ENCODE measurements around the gene ARID5A.
"Not testable (repeated sequence)": the region's sequence is repeated elsewhere in the genome, so short reads cannot be mapped to it uniquely, and the experiment has no call there.

ARID5A gene

DNA sequence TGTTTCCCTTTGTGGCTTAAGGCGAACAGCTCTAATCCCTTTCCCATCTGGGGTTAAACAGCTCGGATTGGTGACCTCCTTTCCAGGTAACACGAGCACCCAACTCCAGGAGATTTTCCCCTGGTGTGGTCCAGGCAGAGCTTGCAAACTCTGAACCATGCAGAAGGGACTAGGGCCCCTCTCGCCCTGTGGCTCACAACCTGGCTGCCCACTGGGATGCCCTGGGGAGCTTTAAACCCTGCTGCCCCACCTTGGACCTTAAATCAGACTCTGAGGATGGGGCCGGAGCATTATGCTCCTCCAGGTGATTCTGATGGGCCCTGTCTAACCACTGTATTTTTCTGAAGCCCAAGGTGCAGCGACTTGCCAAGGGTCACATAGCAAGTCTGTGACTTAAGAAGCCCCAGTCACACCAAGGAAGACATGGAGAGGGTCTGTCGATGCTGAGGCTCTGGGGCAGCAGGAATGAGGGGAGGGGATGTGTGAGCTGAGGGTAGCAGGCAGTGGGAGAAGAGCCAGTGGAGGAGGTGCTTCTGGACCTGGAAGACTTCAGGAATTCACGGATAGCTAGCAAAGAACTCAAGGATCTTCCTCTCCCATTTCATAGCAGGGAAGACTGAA lies 5.9 kb downstream of the ARID5A start:
- DNase-seq: no peak

DNA sequence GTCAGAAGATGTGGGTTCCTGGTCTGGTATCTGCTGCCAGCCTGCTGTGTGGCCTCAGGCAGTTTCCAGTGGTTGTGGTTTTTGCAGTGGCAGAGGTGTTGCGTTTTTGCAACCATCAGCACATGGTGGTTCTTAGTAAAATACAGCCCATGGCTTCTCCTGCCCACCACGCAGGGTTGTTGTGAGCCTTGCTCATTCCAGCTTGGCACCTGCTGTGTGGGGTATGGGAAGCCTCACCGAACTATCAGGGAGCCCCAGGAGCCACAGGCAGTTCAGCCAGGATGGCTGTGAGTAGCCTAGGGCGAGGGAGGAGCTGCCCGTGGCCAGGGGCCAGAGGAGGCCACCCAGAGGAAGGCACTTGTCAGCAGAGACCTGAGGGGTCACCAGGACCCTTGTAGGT lies 9.8 kb downstream of the ARID5A start:
- no peak for DNase-seq

DNA sequence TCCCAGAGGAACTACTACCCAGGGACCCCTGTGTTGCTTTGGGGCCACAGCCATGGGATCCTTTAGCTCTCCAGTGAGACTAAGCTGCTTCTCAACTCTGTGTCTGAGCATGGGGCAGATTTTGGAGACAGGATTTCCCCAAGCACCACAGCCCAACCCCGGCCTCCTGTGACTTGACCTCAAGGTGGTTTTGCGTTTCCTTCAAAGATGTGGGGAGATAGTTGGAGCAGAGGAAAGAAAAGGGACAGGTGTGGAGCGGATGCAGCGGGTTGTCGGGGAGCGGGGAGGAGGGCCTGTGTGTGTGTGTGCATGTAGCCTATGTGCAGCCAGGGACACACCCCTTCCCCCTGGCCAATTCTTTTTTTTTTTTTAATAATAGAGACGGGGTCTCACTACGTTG lies 10.2 kb downstream of the ARID5A start:
- DNase-seq: no peak

DNA sequence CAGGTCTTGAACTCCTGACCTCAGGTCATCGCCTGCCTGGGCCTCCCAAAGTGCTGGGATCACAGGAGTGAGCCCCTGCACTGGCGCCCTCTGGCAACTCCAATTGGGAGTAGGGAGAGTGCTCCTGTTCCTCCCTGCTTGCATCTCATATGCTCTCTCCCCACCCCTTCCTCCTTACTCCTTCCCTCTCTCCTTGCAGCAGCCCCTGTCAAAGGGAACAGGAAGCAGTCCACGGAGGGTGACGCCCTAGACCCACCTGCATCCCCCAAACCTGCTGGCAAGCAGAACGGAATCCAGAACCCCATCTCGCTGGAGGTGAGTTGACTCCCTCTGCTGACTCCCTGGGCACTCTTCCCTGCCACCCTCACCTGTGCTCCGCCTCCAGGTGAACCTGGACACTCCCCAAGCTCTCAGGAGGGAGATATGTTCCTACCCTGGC lies 10.7 kb downstream of the ARID5A start:
- DNase-seq: no peak

DNA sequence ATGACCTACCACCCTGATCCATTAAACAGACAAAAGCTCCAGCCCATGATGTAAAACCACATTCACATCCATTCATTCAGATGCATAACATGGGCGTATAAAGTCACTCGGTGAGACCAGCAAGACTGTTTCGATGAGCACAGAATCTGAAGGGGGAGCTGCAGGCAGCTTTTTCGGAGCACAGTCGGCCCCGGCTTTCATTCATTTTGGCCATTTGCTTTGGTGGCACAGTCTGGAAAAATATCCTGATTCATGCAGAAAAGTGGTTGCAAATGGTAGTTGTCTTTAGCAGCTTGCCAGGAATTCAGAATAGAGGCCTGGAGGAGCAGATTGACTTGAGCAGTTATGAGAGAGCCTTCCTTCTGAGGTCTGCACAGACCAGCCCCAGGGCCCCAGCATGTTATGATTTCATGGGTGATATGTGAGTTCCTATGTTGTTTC lies 11.2 kb downstream of the ARID5A start:
- DNase-seq: peak in 1 of 2 donors; percentile 7

DNA sequence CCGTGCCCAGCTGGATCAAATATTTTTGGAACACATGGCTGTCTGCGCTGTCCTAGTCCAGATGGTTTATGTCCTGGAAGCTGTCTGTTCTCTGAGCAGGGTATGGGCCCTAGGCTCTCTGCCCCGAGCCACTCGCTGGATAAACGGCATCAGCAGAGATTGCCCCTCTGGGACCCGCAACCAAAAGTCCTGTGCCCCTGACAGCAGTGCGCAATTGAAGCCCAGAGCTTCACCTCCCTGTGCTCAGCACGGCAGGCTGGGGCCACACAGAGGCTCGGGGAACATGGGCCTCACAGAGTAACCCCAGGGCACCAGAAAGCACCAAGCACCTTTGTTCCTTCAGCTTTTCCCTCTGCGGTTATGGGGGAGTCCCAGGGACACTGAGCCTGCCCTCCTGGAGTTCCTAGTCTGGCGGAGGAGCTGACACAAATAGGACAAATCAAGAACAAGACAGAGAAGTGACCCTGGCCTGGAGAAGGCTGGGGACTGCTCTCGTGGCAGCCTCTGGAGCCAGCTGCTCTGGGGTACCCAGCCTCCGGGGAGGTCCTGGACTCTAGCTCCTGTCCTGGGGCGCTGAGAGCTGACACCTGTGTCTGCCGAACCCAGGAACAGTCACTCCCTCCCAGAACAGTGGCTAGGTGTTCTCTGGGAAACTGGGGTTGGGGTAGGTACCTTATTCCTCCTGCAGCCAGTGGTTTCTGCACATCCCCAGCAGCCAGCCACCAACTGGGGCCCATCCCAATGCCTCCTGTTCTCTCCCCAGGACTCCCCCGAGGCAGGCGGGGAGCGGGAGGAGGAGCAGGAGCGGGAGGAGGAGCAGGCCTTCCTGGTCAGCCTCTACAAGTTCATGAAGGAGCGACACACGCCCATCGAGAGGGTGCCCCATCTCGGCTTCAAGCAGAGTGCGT lies 12.3 kb downstream of the ARID5A start:
- no peak for DNase-seq

DNA sequence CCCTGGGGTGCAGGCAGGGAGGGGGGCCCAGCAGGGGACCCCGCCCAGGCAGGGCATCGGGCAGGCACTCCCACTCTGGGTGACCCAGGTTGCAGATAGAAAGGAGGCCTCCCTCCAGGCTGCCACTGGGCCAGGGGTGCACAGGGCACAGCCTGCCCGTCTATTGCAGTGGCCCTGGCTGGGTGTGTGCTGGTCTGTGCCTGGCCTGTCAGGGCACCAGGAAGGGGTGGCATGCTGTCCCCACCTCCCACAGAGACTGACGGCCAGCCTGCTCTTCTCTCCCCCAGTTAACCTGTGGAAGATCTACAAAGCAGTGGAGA lies 12.9 kb downstream of the ARID5A start:
- no peak for DNase-seq

DNA sequence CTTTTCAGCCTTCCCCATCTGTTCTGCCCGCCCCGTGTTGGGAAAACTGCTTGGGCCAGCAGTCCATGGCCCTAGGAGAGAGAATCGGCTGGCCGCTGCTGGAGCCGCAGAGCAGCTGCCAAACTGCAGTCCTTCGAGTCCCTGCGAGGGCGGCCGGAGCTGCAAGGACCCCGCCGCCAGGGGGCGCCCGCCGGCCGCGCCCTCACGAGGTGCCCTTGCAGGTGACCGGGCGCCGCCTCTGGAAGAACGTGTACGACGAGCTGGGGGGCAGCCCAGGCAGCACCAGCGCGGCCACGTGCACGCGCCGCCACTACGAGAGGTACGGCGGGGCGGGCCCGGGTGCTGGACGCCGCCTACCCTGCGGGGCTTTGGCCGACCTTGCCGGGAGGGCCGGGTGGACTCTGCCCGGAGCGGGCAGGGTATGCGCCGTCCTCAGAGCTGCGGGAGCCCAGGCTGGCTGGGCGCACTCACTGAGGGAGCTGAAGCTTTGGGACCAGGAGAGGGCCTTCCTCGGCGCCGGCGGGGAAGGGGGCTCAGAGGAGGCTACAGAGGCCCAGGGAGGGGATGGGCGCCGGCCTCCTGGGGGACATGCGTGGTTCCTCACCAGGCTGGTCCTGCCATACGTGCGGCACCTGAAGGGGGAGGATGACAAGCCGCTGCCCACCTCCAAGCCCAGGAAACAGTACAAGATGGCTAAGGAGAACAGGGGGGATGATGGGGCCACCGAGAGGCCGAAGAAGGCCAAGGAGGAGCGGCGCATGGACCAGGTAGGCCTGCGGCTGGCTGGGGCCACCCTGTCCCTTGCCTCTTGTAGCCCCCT lies 13.6 kb downstream of the ARID5A start:
- no peak for DNase-seq

DNA sequence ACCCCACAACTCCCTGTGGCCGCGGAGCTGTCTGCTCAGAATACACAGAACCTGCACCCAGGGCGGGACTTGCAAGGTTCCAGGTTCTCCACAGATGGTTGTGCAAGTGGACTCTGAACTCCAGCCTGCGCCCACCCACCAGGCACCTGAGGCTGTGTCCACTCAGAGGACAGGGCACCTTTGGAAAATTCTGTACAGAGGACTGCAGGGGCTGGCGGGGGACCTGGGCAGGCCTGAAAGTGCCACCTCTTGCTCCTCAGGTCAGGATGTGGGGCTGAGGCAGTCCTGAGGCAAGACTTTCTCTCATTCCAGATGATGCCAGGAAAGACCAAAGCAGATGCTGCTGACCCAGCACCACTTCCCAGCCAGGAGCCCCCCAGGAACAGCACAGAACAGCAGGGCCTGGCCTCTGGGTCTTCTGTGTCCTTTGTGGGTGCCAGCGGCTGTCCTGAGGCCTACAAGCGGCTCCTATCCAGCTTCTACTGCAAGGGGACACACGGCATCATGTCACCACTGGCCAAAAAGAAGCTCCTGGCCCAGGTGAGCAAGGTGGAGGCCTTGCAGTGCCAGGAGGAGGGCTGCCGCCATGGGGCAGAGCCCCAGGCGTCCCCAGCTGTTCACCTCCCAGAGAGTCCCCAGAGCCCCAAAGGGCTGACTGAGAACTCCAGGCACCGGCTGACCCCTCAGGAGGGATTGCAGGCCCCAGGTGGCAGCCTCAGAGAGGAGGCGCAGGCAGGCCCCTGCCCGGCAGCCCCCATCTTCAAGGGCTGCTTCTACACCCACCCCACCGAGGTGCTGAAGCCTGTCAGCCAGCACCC lies 14.4 kb downstream of the ARID5A start:
- no peak for DNase-seq

DNA sequence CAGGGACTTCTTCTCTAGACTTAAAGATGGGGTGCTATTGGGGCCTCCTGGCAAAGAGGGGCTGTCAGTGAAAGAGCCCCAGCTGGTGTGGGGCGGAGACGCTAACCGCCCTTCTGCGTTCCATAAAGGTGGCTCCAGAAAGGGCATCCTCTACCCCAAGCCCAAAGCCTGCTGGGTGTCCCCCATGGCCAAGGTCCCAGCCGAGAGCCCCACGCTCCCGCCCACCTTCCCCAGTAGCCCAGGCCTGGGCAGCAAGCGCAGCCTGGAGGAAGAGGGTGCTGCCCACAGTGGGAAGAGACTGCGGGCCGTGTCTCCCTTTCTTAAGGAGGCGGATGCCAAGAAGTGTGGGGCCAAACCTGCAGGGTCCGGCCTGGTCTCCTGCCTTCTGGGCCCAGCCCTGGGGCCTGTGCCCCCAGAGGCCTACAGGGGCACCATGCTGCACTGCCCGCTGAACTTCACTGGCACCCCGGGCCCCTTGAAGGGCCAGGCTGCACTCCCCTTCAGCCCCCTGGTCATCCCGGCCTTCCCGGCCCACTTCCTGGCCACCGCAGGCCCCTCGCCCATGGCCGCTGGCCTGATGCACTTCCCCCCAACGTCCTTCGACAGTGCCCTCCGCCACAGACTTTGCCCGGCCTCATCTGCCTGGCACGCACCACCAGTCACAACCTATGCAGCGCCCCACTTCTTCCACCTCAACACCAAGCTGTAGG lies 15.2 kb downstream of the ARID5A start:
- no peak for DNase-seq

DNA sequence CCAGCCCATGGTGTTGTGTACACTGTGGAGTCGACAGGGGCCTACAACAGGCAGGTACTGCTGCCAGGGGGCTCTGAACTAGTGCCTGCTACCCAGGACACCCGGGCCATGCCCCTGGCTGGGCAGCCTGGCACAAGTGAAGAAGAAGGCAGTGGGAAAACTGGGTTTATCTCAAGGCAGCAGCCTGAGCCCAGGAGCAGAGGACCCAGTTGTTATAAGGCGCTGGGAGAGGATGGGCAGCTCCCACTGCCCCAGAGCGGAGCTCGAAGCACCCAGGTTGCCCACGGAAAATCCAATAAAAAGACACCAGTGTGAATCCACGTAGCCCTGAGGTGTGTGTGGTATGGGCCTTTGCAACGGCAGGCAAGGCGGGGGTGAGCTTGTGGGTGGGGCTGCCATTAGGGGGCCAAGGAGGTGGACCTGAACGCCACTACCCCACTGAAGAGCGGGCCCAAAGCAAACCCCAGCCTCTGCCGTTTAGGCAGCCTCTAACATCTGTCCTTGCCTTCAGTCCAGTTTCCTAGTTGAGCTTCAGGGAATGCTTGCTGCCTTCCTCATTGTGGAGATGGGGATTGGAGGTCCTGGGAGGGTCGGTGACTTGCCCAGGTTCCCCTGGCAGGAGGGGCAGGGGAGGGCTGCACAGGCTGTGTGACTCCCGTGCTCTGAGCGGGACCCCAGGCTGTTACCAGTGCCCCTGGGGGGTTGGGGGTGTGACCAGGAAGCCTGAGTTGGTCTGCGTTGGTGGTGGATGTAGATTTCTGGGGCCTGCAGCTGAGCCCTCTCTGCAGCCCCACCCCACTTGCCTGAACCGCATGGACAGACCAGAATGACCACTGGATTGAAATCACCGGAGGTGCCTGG lies 16.0 kb downstream of the ARID5A start:
- DNase-seq: no peak

DNA sequence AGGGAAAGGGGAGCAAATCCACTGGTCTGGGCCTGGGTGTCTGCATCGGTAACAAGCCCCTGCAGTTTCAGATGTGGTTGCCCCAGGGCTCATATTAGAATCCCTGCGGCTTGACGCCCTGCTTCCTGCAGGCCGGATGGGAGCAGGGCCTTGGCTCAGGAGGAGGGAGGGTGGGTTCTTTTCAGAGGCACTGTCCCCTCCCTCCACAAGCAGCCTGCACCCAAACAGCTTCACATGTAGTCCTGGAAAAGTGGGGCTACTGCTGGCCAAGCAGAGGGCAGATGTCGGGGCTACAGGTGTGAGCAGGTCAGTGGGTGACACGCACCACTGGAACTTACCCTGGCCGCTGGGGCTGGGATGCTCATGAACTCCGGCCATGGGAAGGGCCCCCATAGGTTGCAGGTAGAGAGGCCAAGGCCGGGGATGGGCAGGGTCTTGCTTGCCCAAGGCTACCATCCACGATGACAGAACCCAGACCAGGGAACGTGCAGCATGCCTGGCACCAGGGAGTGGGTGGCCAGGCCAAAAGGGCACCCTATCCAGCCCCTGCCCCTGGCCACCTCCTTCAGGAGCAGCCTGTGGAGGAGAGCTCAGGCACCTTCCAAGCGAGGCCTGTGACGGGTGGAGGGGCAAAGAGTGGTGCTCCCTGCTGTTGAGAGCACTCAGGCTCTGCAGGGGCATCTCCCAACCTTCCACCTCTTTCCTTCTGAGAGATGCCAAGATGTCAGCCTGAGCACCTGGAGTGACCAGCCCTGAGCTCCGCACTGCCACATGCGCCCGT lies 16.8 kb downstream of the ARID5A start:
- no peak for DNase-seq

DNA sequence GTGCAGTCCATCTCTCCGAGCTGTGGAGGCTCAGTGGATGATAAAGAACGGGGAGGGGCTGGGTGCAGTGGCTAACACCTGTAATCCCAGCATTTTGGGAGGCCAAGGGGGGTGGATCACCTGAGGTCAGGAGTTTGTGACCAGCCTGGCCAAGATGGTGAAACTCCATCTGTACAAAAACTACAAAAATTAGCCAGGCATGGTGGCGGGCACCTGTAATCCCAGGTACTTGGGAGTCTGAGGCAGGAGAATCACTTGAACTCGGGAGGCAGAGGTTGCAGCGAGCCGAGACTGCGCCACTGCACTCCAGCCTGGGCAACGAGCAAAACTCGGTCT lies 17.4 kb downstream of the ARID5A start:
- DNase-seq: not testable (repeated sequence)

DNA sequence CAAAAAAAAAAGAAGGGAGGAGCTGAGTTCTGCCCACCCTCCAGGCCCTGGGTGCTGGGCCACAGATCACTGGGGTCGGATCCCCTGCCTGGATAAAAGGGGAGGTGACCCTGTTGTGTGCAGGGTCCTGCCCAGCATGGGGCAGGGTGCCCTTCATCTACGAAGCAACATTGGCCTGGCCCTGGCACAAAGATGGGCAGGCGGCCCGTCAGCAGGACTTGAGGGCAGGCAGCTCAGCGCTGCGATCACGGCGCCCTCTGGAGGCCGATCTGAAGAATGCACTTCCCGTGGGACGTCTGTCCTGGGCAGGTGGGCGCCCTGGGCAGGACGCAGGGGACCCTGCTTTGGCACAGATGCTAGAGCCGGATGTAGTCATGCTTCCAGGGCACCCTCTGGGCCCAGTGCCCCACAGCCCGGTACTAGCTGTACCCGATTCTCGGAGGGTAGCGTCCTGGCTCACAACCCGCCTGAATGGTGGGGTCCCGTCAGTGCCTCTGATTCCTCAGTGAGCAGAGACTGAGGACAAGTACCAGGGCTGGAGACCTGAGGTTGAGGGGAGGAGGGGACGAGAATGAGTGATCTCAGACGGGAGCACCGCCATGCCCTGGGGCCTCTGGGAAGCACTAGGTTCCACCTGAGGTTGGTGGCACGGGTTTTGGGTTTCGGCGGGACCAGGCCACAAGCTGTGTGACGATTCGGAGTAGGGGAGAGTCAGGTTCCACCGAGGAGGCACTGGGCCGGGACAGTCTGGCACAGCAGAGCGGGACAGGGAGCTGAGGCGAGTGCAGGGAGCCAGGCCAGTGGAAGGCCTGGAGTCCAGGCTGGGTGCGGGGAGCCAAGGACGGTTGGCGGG lies 18.0 kb downstream of the ARID5A start:
- DNase-seq: peak; percentile 1 to 56

DNA sequence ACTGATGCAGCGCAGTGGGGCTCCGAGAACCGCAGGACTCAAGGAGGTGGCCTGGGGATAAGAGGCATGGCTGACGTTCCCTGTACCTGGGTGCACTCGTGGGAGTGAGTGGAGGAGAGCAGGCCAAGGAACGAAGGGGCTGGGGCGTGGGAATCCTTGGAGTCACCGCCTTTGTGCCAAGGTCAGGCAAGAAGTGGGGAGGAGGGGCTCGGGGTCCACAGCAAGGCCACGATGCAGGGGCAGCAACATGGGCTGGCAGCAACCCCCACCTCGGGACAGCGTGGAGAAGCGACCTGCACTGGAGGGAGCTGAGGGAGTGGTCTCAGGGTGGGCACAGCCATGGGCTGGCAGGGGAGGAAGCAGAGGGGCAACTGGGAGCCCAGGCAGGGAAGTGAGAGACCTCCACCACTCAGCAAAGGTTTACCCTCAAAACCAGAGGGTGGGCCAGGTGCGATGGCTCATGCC lies 18.6 kb downstream of the ARID5A start:
- DNase-seq: no peak

DNA sequence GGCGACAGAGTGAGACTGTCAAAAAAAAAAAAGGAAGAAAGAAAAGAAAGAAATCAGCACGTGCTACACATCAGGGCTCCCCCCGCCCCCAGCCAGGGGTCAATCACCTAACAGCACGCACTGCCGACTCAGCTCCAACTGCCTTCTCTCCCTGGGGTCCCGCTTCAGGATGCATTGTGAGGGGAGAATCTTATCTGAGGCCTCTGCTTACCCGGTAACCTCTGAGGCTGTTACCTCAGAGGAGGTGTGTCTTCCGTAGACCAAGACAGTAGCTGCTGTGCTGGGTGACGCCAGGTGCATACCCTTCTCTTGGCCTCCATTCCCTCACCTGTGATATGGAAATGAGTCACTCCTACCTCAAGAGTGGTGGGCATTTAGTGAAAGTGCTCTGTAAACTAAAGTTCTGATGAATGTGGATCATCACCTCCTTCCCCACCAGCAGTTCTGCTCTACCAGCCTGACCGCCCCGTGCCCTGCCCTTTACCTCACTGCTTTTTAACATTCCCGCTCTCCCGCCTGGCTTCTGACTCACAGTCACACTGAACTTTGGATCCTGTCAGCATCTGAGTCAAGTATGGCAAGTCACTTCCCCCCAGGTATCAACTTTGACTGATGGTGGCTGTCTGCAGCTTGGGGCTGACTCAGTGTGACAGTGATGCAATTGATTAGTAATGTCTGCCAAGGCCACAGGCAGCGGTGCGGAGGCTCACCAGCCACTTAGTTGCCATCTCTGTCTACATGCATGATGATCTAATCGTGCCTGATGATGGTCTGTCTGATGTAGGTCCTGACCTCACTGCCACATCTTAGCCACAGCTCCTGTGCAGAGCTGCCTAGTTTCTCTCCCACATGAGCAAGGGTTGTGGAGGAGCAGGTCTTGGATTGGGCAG lies 20.1 kb downstream of the ARID5A start:
- no peak for DNase-seq

DNA sequence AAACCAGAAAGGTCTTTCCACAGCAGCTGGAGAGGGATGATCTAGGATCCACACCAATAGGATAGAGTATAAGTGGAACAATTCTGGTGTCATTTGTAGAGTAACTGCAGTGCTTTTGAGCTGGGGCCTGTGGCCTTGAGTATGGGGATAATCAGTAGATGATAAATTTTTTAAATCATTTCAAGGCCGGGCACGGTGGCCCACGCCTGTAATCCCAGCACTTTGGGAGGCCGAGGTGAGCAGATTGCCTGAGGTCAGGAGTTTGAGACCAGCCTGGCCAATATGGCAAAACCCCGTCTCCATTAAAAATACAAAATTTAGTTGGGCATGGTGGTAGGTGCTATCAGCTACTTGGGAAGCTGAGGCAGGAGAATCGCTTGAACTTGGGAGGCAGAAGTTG lies 20.9 kb downstream of the ARID5A start:
- DNase-seq: not testable (repeated sequence)

DNA sequence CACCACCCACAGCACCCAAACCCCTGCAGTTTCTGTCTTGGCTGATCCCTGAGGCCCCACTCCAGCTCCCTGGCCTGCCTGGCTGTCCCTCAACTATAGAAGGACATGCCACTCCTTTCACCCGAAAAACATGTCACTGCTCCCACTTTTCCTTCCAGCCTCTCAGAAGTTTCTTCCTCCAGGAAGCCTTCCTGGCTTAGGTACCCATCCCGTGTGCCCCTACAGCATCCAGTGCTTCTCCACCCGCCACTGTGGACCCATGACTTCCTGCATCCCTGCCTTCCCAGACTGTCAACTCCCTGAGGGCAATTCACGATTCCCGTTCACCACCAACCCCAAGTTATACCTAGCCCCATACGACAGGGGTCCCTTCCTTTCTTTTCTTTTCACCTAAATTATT lies 21.5 kb downstream of the ARID5A start:
- no peak for DNase-seq

Data from hippocampal formation (tissue), 2 donors.